UCSD-AML1 (cell line): ENCODE data around the gene VWA7.

Experiments
- DNase-seq: peaks from one replicate; lab custom pipeline; 2025; ENCODE audit not compliant: unreplicated experiment; lab: John Stamatoyannopoulos, UW

VWA7 gene

GRCh38 chr6:31732029-31732428, 45.1 kb downstream of the VWA7 start:
- no peak for DNase-seq

- no peak for DNase-seq
These were observed 46.5 kb downstream of the VWA7 start for GRCh38 chr6:31730631-31731086.

- DNase-seq = peak; percentile 92
These were observed 47.0 kb downstream of the VWA7 start for GRCh38 chr6:31729979-31730630.

- peak; percentile 94 for DNase-seq
These were observed 47.6 kb downstream of the VWA7 start for GRCh38 chr6:31729515-31729978.

- no peak for DNase-seq
These were observed 48.2 kb downstream of the VWA7 start, which contains the start of gene DDAH2 for GRCh38 chr6:31728767-31729514. Gene DDAH2 (minus strand): TSS chr6:31729299. CDS start chr6:31729161, 138 bp downstream.

- DNase-seq = no peak
These were observed 49.1 kb downstream of the VWA7 start for GRCh38 chr6:31727717-31728671.

- peak; percentile 71 for DNase-seq
These were observed 50.0 kb downstream of the VWA7 start for GRCh38 chr6:31727034-31727716.

- DNase-seq = peak; percentile 63
These were observed 51.4 kb downstream of the VWA7 start for GRCh38 chr6:31725502-31726350.

GRCh38 chr6:31723980-31724691, 53.0 kb downstream of the VWA7 start:
- no peak for DNase-seq

GRCh38 chr6:31723245-31723979, 53.7 kb downstream of the VWA7 start, which contains the start of gene MPIG6B:
Gene MPIG6B (plus strand): TSS chr6:31723373. CDS start chr6:31723384, 11 bp downstream.
- DNase-seq = peak; percentile 80

- DNase-seq = no peak
These were observed 55.0 kb downstream of the VWA7 start for GRCh38 chr6:31722173-31722572.

- no peak for DNase-seq
These were observed 55.6 kb downstream of the VWA7 start, which contains the start of gene LY6G6C for GRCh38 chr6:31721351-31722020. Gene LY6G6C (minus strand): TSS chr6:31721746. CDS start chr6:31721679, 67 bp downstream.

GRCh38 chr6:31720196-31720770, 56.8 kb downstream of the VWA7 start:
- no peak for DNase-seq

GRCh38 chr6:31719001-31719400, 58.1 kb downstream of the VWA7 start:
- no peak for DNase-seq

GRCh38 chr6:31718265-31718664, 58.9 kb downstream of the VWA7 start:
- DNase-seq = no peak

- no peak for DNase-seq
These were observed 59.5 kb downstream of the VWA7 start for GRCh38 chr6:31717499-31718222.
